Bronchial epithelial cell (primary cell): ENCODE measurements around the gene PLCXD3. TPM values are rescaled to one million over a fixed set of nuclear protein-coding genes. Genes with fewer than 3 reads are reported as not detected.
"Not testable (repeated sequence)": the region's sequence is repeated elsewhere in the genome, so short reads cannot be mapped to it uniquely, and the experiment has no call there.

Source experiments
- DNase-seq: peaks from one replicate; pipeline ENCODE4 v3.0.0-alpha.2; 2010; ENCODE audit warnings: low read depth
- FAIRE-seq: peaks from 2 replicates; lab custom pipeline; 2011; peaks lifted over from hg19 to GRCh38; lab: Jason Lieb, UNC
- H3K27me3 ChIP-seq: 2 replicates; pipeline ENCODE4 v1.5.1; 2011; ENCODE audit warnings: low read length; ENCODE audit not compliant: control insufficient read depth, insufficient read depth
- H3K36me3 ChIP-seq: 2 replicates; pipeline ENCODE4 v1.5.1; 2011; ENCODE audit warnings: low read length; ENCODE audit not compliant: control insufficient read depth, insufficient read depth
- H3K4me3 ChIP-seq: 2 replicates; pipeline ENCODE4 v1.5.1; 2011; ENCODE audit warnings: mild to moderate bottlenecking, low read depth, low read length, control low read depth
- CTCF ChIP-seq: IDR thresholded peaks from 2 replicates; pipeline ENCODE4 v1.5.1; 2011; ENCODE audit warnings: mild to moderate bottlenecking, moderate library complexity, low read length, control low read depth, inconsistent platforms; ENCODE audit not compliant: insufficient read depth, severe bottlenecking
- total RNA-seq: library from RNA; depleted of rRNA; stranded (reverse); fragments of >200 nt; gene quantifications from 2 replicates; pipeline ENCODE4 v1.2.1, GENCODE V29; 2014

The PLCXD3 gene
- total RNA-seq, 1 donor from 2014 or later, result not detected

- FAIRE-seq (no peak), DNase-seq (no peak)
- no peaks in the 10 kb centered on the region for H3K27me3 ChIP-seq
- TF ChIP-seq CTCF, result no peak
- no peak overlapping the region for H3K4me3 ChIP-seq
- H3K36me3 ChIP-seq, result no peaks in the 10 kb centered on the region
Observed at GRCh38 chr5:41335596-41336181, 174.7 kb downstream of the PLCXD3 start.

GRCh38 chr5:41334758-41335157 is 175.6 kb downstream of the PLCXD3 start:
- Histone ChIP-seq H3K4me3 (no peak overlapping the region), H3K36me3 (no peaks in the 10 kb centered on the region), H3K27me3 (no peaks in the 10 kb centered on the region)
- no peak for TF ChIP-seq CTCF
- no peak for DNase-seq
- no peak for FAIRE-seq

GRCh38 chr5:41334221-41334620 is 176.2 kb downstream of the PLCXD3 start:
- DNase-seq (no peak), FAIRE-seq (no peak)
- TF ChIP-seq CTCF, result no peak
- no peak overlapping the region for H3K4me3 ChIP-seq
- no peaks in the 10 kb centered on the region for H3K36me3 ChIP-seq
- H3K27me3 ChIP-seq, result no peaks in the 10 kb centered on the region

- Histone ChIP-seq H3K27me3 (no peaks in the 10 kb centered on the region), H3K36me3 (no peaks in the 10 kb centered on the region), H3K4me3 (no peak overlapping the region)
- no peak for TF ChIP-seq CTCF
- FAIRE-seq (no peak), DNase-seq (no peak)
Observed at GRCh38 chr5:41325074-41325473, 185.3 kb downstream of the PLCXD3 start.

- H3K36me3 ChIP-seq, DNase-seq, H3K4me3 ChIP-seq, FAIRE-seq, H3K27me3 ChIP-seq: not testable (repeated sequence)
Observed at GRCh38 chr5:41322826-41323225, 187.6 kb downstream of the PLCXD3 start.

- no peaks in the 10 kb centered on the region for H3K36me3 ChIP-seq
- H3K4me3 ChIP-seq, result no peak overlapping the region
- DNase-seq (no peak), FAIRE-seq (no peak)
- no peaks in the 10 kb centered on the region for H3K27me3 ChIP-seq
- no peak for TF ChIP-seq CTCF
Observed at GRCh38 chr5:41312478-41313060, 197.8 kb downstream of the PLCXD3 start.
